OCI-LY3 (cell line): Measurements from ENCODE around the gene BTBD2.

Experiments used
- H2AFZ ChIP-seq: fragments of 200-600, 300-600 bp; shearing (Covaris generic); 2 replicates; pipeline ENCODE4 v1.6.0; 2014; ENCODE audit warnings: antibody characterized with exemption, low read depth, low read length
- H3K27ac ChIP-seq: fragments of 200-600, 300-600 bp; sonication (generic); 2 replicates; pipeline ENCODE4 v1.5.1; 2014; ENCODE audit warnings: mild to moderate bottlenecking, low read length, moderate library complexity, mixed read lengths
- H3K27me3 ChIP-seq: fragments of 200-600, 300-600 bp; sonication (generic); 2 replicates; pipeline ENCODE4 v1.6.1; 2014; ENCODE audit warnings: low read depth, low read length, mixed read lengths
- H3K36me3 ChIP-seq: fragments of 200-600, 300-600 bp; sonication (generic); replicated peaks from 2 replicates; pipeline ENCODE3; 2014; ENCODE audit warnings: low read depth, low read length, mixed read lengths
- H3K4me1 ChIP-seq: fragments of 300-600, 200-600 bp; sonication (generic); 2 replicates; pipeline ENCODE4 v1.6.1; 2014; ENCODE audit warnings: low read length, mixed read lengths
- H3K4me2 ChIP-seq: fragments of 200-600, 300-600 bp; sonication (generic); 2 replicates; pipeline ENCODE4 v1.6.1; 2014; ENCODE audit warnings: low read length, mixed read lengths
- H3K4me3 ChIP-seq: fragments of 300-600, 200-600 bp; sonication (generic); 2 replicates; pipeline ENCODE4 v1.5.1; 2014; ENCODE audit warnings: antibody characterized with exemption, mild to moderate bottlenecking, low read length, moderate library complexity
- H3K79me2 ChIP-seq: fragments of 300-600, 200-600 bp; shearing (Covaris generic); 2 replicates; pipeline ENCODE4 v1.6.1; 2014; ENCODE audit warnings: mild to moderate bottlenecking, low read length, mixed read lengths
- H3K9ac ChIP-seq: fragments of 300-600, 200-600 bp; shearing (Covaris generic); 2 replicates; pipeline ENCODE4 v1.6.0; 2014; ENCODE audit warnings: mild to moderate bottlenecking, low read length, moderate library complexity
- H3K9me3 ChIP-seq: fragments of 200-600, 300-600 bp; shearing (Covaris generic); 2 replicates; pipeline ENCODE4 v1.6.1; 2014; ENCODE audit warnings: low read length, mixed read lengths; ENCODE audit not compliant: insufficient read depth
- H4K20me1 ChIP-seq: fragments of 200-600, 300-600 bp; sonication (generic); 2 replicates; pipeline ENCODE4 v1.6.1; 2016; ENCODE audit warnings: low read length, mixed read lengths; ENCODE audit not compliant: insufficient read depth
- CTCF ChIP-seq: fragments of 200-600, 300-600 bp; sonication (generic); IDR thresholded peaks from 2 replicates; pipeline ENCODE4 v1.5.1; 2014; ENCODE audit warnings: antibody characterized with exemption, low read length, low read depth
- EZH2phosphoT487 ChIP-seq: fragments of 200-600 bp; shearing (Covaris generic); IDR thresholded peaks from 2 replicates; pipeline ENCODE4 v1.6.1; 2018; ENCODE audit warnings: antibody characterized with exemption, mixed run types, low read depth

The BTBD2 gene

GRCh38 chr19:2062770-2063169 is 47.3 kb upstream of the BTBD2 start:
- H2AFZ ChIP-seq: no peak overlapping the region
- H3K27ac ChIP-seq: no peak overlapping the region
- no peaks in the 10 kb centered on the region for H4K20me1 ChIP-seq
- no peaks in the 10 kb centered on the region for H3K27me3 ChIP-seq
- H3K4me1 ChIP-seq: peaks cover 34% of the 10 kb centered on the region
- peaks cover 24% of the 10 kb centered on the region; the same call in 1 of the 2 replicates for H3K79me2 ChIP-seq
- peak overlapping the region; percentile 89 for H3K4me3 ChIP-seq
- peak overlapping the region; percentile 95 for H3K4me2 ChIP-seq
- H3K9me3 ChIP-seq: no peaks in the 10 kb centered on the region
- no peak overlapping the region for H3K9ac ChIP-seq
- no peaks in the 10 kb centered on the region for H3K36me3 ChIP-seq
- TF ChIP-seq CTCF (no peak), EZH2phosphoT487 (no peak)

- H2AFZ ChIP-seq: no peak overlapping the region
- H3K9ac ChIP-seq: peak overlapping the region; percentile 86
- peaks cover 33% of the 10 kb centered on the region for H3K4me1 ChIP-seq
- peak overlapping the region; percentile 72 for H3K27ac ChIP-seq
- H3K36me3 ChIP-seq: no peaks in the 10 kb centered on the region
- no peak for TF ChIP-seq EZH2phosphoT487
- TF ChIP-seq CTCF: no peak
- peak overlapping the region; percentile 89 for H3K4me3 ChIP-seq
- no peaks in the 10 kb centered on the region for H3K9me3 ChIP-seq
- H3K27me3 ChIP-seq: no peaks in the 10 kb centered on the region
- peaks cover 24% of the 10 kb centered on the region; the same call in 1 of the 2 replicates for H3K79me2 ChIP-seq
- no peaks in the 10 kb centered on the region for H4K20me1 ChIP-seq
- peak overlapping the region; percentile 95 for H3K4me2 ChIP-seq
Measured at GRCh38 chr19:2062389-2062729, 46.8 kb upstream of the BTBD2 start.

GRCh38 chr19:2061495-2062388 is 46.2 kb upstream of the BTBD2 start:
- H3K4me3 ChIP-seq: peak overlapping the region; percentile 89
- peak overlapping the region; percentile 54; the same call in 1 of the 2 replicates for H2AFZ ChIP-seq
- peaks cover 36% of the 10 kb centered on the region for H3K4me1 ChIP-seq
- peak overlapping the region; percentile 86 for H3K9ac ChIP-seq
- H3K79me2 ChIP-seq: peaks cover 24% of the 10 kb centered on the region; the same call in 1 of the 2 replicates
- H3K27me3 ChIP-seq: no peaks in the 10 kb centered on the region
- no peaks in the 10 kb centered on the region for H4K20me1 ChIP-seq
- no peak for TF ChIP-seq EZH2phosphoT487
- peak; percentile 47 for TF ChIP-seq CTCF
- peak overlapping the region; percentile 84 for H3K27ac ChIP-seq
- no peaks in the 10 kb centered on the region for H3K36me3 ChIP-seq
- H3K9me3 ChIP-seq: no peaks in the 10 kb centered on the region
- peak overlapping the region; percentile 95 for H3K4me2 ChIP-seq

GRCh38 chr19:2060884-2061494 is 45.5 kb upstream of the BTBD2 start:
- TF ChIP-seq EZH2phosphoT487 (no peak), CTCF (no peak)
- Histone ChIP-seq H3K4me3 (peak overlapping the region; percentile 89), H3K27ac (peak overlapping the region; percentile 84), H4K20me1 (no peaks in the 10 kb centered on the region), H3K4me2 (peak overlapping the region; percentile 95), H3K36me3 (no peaks in the 10 kb centered on the region), H2AFZ (no peak overlapping the region), H3K79me2 (peaks cover 24% of the 10 kb centered on the region; the same call in 1 of the 2 replicates), H3K9me3 (no peaks in the 10 kb centered on the region), H3K9ac (peak overlapping the region; percentile 84), H3K4me1 (peaks cover 43% of the 10 kb centered on the region), H3K27me3 (no peaks in the 10 kb centered on the region)
